Measurements from ENCODE around the gene GSK3B. TPM values are rescaled to one million over a fixed set of nuclear protein-coding genes. Genes with fewer than 3 reads are reported as not detected.

GSK3B gene
- total RNA-seq, 2 experiments from 2014 or later = 38.3 to 39.5 TPM

DNA sequence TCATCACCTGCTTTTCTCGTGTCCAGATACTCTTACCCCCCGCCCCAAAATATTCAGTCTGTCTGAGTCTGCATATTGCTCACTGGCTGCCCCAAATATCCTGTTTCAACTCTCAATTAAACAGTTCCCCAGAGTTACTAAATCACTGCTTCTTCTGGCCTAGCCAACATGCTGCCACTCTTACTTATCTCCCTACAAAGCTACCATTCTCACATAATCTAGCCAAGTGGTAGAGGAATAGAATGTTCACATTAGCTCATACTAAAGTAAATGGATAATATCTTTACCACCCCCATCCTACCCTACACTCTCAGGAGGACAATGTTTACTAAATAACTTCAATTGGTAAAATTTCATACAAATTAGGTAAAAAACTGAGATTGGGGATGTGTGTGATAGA lies 234.5 kb downstream of the GSK3B start:
- ChIA-PET POLR2A (no interaction called here), CTCF (interaction anchor here (0.6 kb wide), 1 partner anchor 168 kb away, joined by 3 read pairs; no protein-coding TSS in a partner anchor)
- Mint-ChIP-seq H3K4me1 (no peaks in the 10 kb centered on the region), H3K27me3 (no peaks in the 10 kb centered on the region), H3K4me3 (no peak overlapping the region), H3K27ac (no peak overlapping the region), H3K9me3 (peaks cover 24% of the 10 kb centered on the region), H3K36me3 (ENCODE audit: low read depth) (peaks cover 71% of the 10 kb centered on the region)
- no peak for DNase-seq

DNA sequence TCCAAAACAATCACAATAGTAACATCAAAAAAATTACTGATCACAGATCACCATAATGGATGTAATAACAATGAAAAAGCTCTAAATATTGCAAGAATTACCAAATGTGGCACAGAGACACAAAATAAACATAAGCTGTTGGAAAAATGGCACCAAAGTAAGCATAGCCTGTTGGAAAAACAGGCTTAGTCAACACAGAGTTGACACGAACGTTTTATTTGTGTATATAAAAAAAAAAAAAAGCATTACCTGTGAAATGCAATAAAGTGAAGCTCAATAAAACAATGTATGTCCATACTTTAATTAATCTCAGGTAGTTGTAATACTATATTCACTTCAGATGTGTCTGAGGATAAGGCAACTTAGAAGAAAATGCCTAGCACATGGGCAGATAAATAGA lies 235.3 kb downstream of the GSK3B start:
- no peaks in the 10 kb centered on the region for H3K27me3 Mint-ChIP-seq
- CTCF ChIA-PET = interaction anchor here (0.6 to 1.0 kb wide), 2 partner anchors 55 to 167 kb away, joined by 3 read pairs; no protein-coding TSS in a partner anchor

GRCh38 chr3:119856695-119857094 lies 237.6 kb downstream of the GSK3B start:
- peaks cover 69% of the 10 kb centered on the region for H3K36me3 Mint-ChIP-seq (ENCODE audit: low read depth)
- H3K4me3 Mint-ChIP-seq = no peak overlapping the region
- peaks cover 31% of the 10 kb centered on the region for H3K9me3 Mint-ChIP-seq
- H3K27ac Mint-ChIP-seq = no peak overlapping the region
- DNase-seq = no peak
- CTCF ChIA-PET = no interaction called here
- H3K27me3 Mint-ChIP-seq = no peaks in the 10 kb centered on the region
- no peaks in the 10 kb centered on the region for H3K4me1 Mint-ChIP-seq
- POLR2A ChIA-PET = no interaction called here

More for the DNA sequence above, 235.3 kb downstream of the GSK3B start:
- POLR2A ChIA-PET = no interaction called here
- Mint-ChIP-seq H3K36me3 (ENCODE audit: low read depth) (peaks cover 75% of the 10 kb centered on the region), H3K4me3 (no peak overlapping the region), H3K27ac (no peak overlapping the region), H3K9me3 (peaks cover 30% of the 10 kb centered on the region), H3K4me1 (no peaks in the 10 kb centered on the region)
- DNase-seq = no peak

- CTCF ChIA-PET = interaction anchor here (0.8 to 1.2 kb wide), 2 partner anchors 9 to 568 kb away, joined by 3 read pairs; no protein-coding TSS in a partner anchor
- Mint-ChIP-seq H3K36me3 (ENCODE audit: low read depth) (peaks cover 49% of the 10 kb centered on the region), H3K4me1 (no peaks in the 10 kb centered on the region), H3K4me3 (no peak overlapping the region), H3K27me3 (no peaks in the 10 kb centered on the region), H3K9me3 (peaks cover 10% of the 10 kb centered on the region), H3K27ac (no peak overlapping the region)
- DNase-seq = no peak
- POLR2A ChIA-PET = no interaction called here
Observed at GRCh38 chr3:119849126-119849525, 245.1 kb downstream of the GSK3B start.

DNA sequence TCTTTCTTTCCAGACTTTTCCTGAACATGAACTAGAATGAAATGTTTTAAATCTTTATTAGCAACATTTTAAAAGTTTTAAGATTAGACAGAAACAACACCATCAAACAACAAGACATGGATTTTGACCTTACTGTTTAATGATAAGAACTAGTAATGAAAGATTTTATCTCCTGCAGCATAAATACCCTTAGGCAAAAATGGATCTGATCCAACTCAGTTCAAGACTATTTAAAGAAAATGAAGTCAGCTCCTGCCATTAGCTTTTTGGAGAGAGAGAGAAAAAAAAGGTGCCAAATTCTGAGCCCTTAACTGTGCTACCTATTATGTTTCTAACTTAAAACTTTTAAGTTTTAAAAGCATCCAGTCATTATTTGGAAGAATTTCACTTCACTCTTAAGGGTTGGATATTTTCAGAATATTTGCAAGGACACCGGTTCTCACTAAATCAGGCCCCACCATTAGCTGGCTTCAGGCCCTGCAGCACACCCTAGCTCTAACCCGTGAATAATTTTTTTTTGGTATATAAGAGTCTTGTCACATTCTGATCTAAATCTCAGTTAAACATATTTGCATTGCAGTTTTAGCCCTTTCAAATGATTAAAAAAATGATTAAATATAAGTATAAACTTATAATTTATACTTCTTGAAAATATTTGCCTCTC lies 252.3 kb downstream of the GSK3B start:
- ChIA-PET CTCF (no interaction called here), POLR2A (no interaction called here)
- no peak overlapping the region for H3K4me3 Mint-ChIP-seq
- DNase-seq = no peak
- H3K27ac Mint-ChIP-seq = no peak overlapping the region
- peaks cover 31% of the 10 kb centered on the region for H3K36me3 Mint-ChIP-seq (ENCODE audit: low read depth)
- H3K4me1 Mint-ChIP-seq = no peaks in the 10 kb centered on the region
- H3K27me3 Mint-ChIP-seq = no peaks in the 10 kb centered on the region
- H3K9me3 Mint-ChIP-seq = peaks cover 7% of the 10 kb centered on the region

GRCh38 chr3:119835556-119835955 lies 258.7 kb downstream of the GSK3B start:
- Mint-ChIP-seq H3K4me3 (no peak overlapping the region), H3K4me1 (peaks cover 1% of the 10 kb centered on the region), H3K27me3 (no peaks in the 10 kb centered on the region), H3K27ac (no peak overlapping the region), H3K36me3 (ENCODE audit: low read depth) (peaks cover 2% of the 10 kb centered on the region), H3K9me3 (no peaks in the 10 kb centered on the region)
- no peak for DNase-seq
- ChIA-PET CTCF (no interaction called here), POLR2A (interaction anchor here (0.7 kb wide), 1 partner anchor 35 kb away, joined by 4 read pairs; no protein-coding TSS in a partner anchor)

DNA sequence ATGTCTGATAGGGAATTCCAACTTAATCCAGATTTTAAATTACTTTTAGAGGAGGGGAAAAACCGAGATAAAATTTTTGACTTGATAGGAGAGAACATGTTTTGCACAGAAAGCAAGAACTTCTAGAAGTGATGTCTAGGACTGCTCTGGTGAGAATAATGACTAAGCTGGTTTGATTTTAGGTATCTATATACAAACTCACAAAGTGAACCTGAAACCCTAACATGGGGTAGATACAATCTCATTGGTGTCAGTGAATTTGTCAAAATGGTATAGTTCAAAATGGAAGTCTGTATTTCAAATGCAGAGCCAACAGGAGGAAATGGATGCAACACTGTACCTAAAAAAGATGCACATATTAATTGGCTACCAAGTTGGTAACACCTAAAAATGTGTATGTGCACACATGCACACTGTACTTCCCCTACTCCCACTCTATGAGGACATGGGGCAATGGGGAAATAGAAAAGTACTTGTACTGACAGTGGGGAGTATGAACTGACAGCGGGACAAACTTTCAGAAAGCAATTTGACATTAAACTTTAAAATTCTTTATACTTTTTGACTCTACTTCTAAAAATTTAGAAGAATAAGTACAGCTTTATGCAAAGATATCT lies 259.4 kb downstream of the GSK3B start:
- Mint-ChIP-seq H3K27me3 (no peaks in the 10 kb centered on the region), H3K4me3 (no peak overlapping the region), H3K27ac (no peak overlapping the region), H3K36me3 (ENCODE audit: low read depth) (peaks cover 2% of the 10 kb centered on the region), H3K9me3 (no peaks in the 10 kb centered on the region), H3K4me1 (peaks cover 1% of the 10 kb centered on the region)
- DNase-seq = no peak
- CTCF ChIA-PET = no interaction called here
- POLR2A ChIA-PET = interaction anchor here (0.8 kb wide), 1 partner anchor 255 kb away, joined by 4 read pairs; no protein-coding TSS in a partner anchor

GRCh38 chr3:119831941-119832371 lies 262.3 kb downstream of the GSK3B start:
- ChIA-PET CTCF (no interaction called here), POLR2A (no interaction called here)

GRCh38 chr3:119831022-119831421 lies 263.2 kb downstream of the GSK3B start:
- Mint-ChIP-seq H3K27ac (no peak overlapping the region), H3K4me1 (peaks cover 1% of the 10 kb centered on the region), H3K9me3 (no peaks in the 10 kb centered on the region), H3K4me3 (no peak overlapping the region), H3K27me3 (no peaks in the 10 kb centered on the region), H3K36me3 (ENCODE audit: low read depth) (peaks cover 4% of the 10 kb centered on the region)
- DNase-seq = no peak
- ChIA-PET CTCF (no interaction called here), POLR2A (no interaction called here)

More at GRCh38 chr3:119831941-119832371, 262.3 kb downstream of the GSK3B start:
- Mint-ChIP-seq H3K4me1 (peaks cover 1% of the 10 kb centered on the region), H3K4me3 (no peak overlapping the region), H3K27ac (no peak overlapping the region), H3K9me3 (no peaks in the 10 kb centered on the region), H3K36me3 (ENCODE audit: low read depth) (peaks cover 4% of the 10 kb centered on the region), H3K27me3 (no peaks in the 10 kb centered on the region)
- DNase-seq = no peak

DNA sequence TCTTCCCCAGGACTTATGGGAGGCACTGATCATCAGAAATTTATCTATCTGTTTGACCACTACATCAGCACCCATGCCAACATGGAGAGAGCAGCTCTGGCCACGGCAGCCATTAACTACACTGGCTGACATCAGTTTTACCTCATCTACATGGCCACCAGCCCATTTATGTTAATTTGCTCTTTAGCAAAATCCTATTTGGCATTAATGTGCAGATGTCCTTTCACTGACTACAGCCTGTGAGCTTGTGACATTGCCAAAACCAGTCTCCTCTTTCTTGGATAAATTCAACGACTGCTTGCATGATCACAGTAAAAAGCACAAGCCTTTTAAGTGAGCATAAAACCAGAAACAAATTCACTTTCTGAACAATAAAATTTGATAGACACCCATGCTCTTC lies 264.8 kb downstream of the GSK3B start:
- peaks cover 8% of the 10 kb centered on the region for H3K36me3 Mint-ChIP-seq (ENCODE audit: low read depth)
- H3K9me3 Mint-ChIP-seq = no peaks in the 10 kb centered on the region
- ChIA-PET POLR2A (no interaction called here), CTCF (no interaction called here)
- H3K27me3 Mint-ChIP-seq = no peaks in the 10 kb centered on the region
- DNase-seq = no peak
- no peak overlapping the region for H3K4me3 Mint-ChIP-seq
- H3K27ac Mint-ChIP-seq = no peak overlapping the region
- no peaks in the 10 kb centered on the region for H3K4me1 Mint-ChIP-seq

DNA sequence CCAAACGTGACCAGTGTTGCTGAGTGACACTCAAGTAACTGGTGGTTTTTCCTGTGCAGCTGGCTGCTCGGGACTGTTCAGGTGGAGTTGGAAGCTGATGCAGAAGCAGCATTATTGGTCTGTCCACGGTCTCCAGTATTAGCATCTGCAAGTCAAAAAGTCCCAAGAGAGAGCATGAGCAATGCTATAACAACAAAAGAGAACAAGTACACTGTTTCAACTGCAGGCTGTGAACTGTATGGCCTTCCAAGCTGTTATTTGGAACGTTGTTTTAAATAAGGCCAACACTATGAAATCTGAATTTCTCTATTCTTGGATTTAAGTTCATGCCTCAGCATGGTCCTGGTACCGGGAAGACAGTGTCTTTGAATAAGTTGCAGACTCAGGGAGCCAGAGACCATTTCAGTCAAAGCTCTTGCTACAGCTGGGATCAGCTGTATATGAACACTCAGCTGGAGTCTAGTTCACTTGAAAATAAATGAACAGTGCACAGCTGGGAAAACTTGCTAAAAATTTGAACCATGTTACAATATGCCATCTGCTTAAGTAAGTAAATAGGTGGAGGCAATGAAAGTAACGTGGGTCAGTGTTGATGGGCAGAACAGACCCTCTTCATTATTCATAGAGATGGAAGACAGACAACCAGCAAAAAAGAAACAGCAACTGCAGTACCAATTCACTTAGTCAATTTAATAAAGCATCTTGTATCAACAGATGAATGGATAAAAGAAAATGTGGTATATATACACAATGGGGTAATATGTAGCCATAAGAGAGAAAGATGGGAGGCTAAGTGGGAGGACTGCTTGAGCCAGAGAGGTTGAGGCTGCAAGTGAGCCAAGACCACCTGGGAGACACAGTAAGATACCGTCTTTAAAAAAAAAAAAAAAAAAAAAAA lies 267.3 kb downstream of the GSK3B start:
- no peaks in the 10 kb centered on the region for H3K4me1 Mint-ChIP-seq
- H3K4me3 Mint-ChIP-seq = no peak overlapping the region
- DNase-seq = no peak
- H3K9me3 Mint-ChIP-seq = no peaks in the 10 kb centered on the region
- H3K27ac Mint-ChIP-seq = no peak overlapping the region
- ChIA-PET POLR2A (no interaction called here), CTCF (interaction anchor here (0.6 to 1.0 kb wide), 2 partner anchors 9 to 446 kb away, joined by 3 to 5 read pairs; no protein-coding TSS in a partner anchor)
- H3K27me3 Mint-ChIP-seq = no peaks in the 10 kb centered on the region
- peaks cover 8% of the 10 kb centered on the region for H3K36me3 Mint-ChIP-seq (ENCODE audit: low read depth)

DNA sequence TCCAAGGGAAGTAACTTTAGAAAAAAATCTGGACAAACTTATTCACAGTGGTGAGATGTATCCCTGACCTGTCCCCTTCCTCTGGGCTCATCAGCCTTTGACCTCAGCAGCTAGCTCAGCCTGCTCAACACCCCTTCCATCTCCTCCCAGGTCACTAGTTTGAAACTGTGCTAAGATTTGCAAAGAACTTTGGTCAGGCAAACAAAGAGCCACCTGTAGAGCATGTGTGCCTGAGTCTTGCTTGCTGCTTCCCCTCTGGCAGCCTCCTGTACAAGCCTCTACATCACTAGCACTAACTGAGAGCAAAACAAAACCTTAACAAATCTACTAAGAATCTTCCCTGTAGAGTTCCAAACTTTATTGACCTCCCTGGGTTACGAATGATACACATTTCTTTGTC lies 268.4 kb downstream of the GSK3B start:
- Mint-ChIP-seq H3K36me3 (ENCODE audit: low read depth) (peaks cover 8% of the 10 kb centered on the region), H3K4me3 (no peak overlapping the region), H3K27ac (no peak overlapping the region), H3K27me3 (no peaks in the 10 kb centered on the region), H3K9me3 (no peaks in the 10 kb centered on the region), H3K4me1 (no peaks in the 10 kb centered on the region)
- CTCF ChIA-PET = no interaction called here
- POLR2A ChIA-PET = no interaction called here
- DNase-seq = no peak

DNA sequence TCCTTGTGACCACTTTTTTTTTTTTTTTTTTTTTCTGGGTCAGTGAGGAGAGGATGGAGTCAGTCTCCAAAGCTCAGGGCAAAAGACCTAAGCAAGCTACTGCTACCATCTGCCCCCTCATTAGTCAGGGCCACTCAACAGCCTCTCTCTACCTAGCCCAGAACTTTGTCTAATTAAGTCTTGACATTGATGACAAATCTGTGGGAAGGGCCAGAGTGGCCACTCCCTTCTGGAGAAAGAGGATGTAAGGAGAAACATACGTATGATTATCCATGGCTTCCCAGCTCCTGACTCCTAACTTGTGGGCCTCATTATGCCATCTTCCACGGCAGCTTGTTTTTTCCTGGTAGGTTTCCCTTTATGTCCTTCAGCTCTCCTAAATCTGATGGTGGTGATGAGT lies 274.4 kb downstream of the GSK3B start:
- POLR2A ChIA-PET = no interaction called here
- Mint-ChIP-seq H3K27me3 (no peaks in the 10 kb centered on the region), H3K4me3 (no peak overlapping the region)

More for the DNA sequence above, 274.4 kb downstream of the GSK3B start:
- H3K4me1 Mint-ChIP-seq = no peaks in the 10 kb centered on the region
- CTCF ChIA-PET = interaction anchor here (1.1 kb wide), 1 partner anchor 597 kb away, joined by 3 read pairs; no protein-coding TSS in a partner anchor
- H3K9me3 Mint-ChIP-seq = no peaks in the 10 kb centered on the region
- H3K36me3 Mint-ChIP-seq (ENCODE audit: low read depth) = no peaks in the 10 kb centered on the region
- no peak overlapping the region for H3K27ac Mint-ChIP-seq
- no peak for DNase-seq
